ENCODE data around the gene CST7. TPM values are rescaled to one million over a fixed set of nuclear protein-coding genes. Genes with fewer than 3 reads are reported as not detected.

Gene CST7
- total RNA-seq, 1 experiment from 2014 or later = not detected

- H2BK20ac ChIP-seq (ENCODE audit: low read depth, low read length, poor library complexity, severe bottlenecking) = no peak overlapping the region
- WGBS (ENCODE audit: extremely low coverage, insufficient read length, low lambda C conversion rate) = no CpG with 5 or more reads among the region's 6 CpGs
- no peak overlapping the region for H3K27ac Mint-ChIP-seq
Observed at GRCh38 chr20:24985802-24986201, 36.7 kb downstream of the CST7 start.

More at GRCh38 chr20:24985802-24986201, 36.7 kb downstream of the CST7 start:
- no peak overlapping the region for H2AFZ ChIP-seq (ENCODE audit: low read length)
- H3K18ac ChIP-seq (ENCODE audit: insufficient read length, low read depth, low read length) = no peak overlapping the region
- H3K27me3 ChIP-seq (ENCODE audit: insufficient read depth, low read length) = no peaks in the 10 kb centered on the region
- peak; percentile 6 for DNase-seq
- Mint-ChIP-seq H3K36me3 (ENCODE audit: insufficient read depth in 1 of 3, low read depth in 3 of 3) (peaks cover 23 to 31% (median 28%) of the 10 kb centered on the region in 3 experiments), H3K27me3 (ENCODE audit: low read depth) (no peaks in the 10 kb centered on the region), H3K4me1 (peaks cover 3% of the 10 kb centered on the region in 2 experiments; a peak in 2 of 4 replicates), H3K4me3 (no peak overlapping the region), H3K9me3 (peaks cover 0 to 6% of the 10 kb centered on the region in 2 experiments; a peak in 3 of 5 replicates)
- H3T11ph ChIP-seq (ENCODE audit: low read length) = no peak overlapping the region
- no peak overlapping the region for H2BK15ac ChIP-seq (ENCODE audit: low read depth, low read length)
- H2BK5ac ChIP-seq (ENCODE audit: insufficient read length, low read length) = no peak overlapping the region
- no peak overlapping the region for H3K27ac ChIP-seq (ENCODE audit: insufficient read length, low read depth, low read length)
- H3K23ac ChIP-seq (ENCODE audit: insufficient read length, low read depth, low read length) = no peak overlapping the region
- H3K79me1 ChIP-seq (ENCODE audit: insufficient read depth, low read depth, low read length, poor library complexity, severe bottlenecking) = peaks cover 3% of the 10 kb centered on the region
- no peak overlapping the region for H3K56ac ChIP-seq (ENCODE audit: insufficient read length, low read depth, low read length)
- no peak for TF ChIP-seq CTCF (conservative IDR thresholded peaks at IDR 0.05)
- no peaks in the 10 kb centered on the region for H3K23me2 ChIP-seq (ENCODE audit: insufficient read length, low read depth, low read length, poor library complexity, severe bottlenecking)
- H4K5ac ChIP-seq (ENCODE audit: insufficient read length, low read depth, low read length) = no peak overlapping the region
- H3K9me3 ChIP-seq (ENCODE audit: control insufficient read depth, low read depth, low read length) = peaks cover 1% of the 10 kb centered on the region
- H4K91ac ChIP-seq (ENCODE audit: insufficient read length, low read depth, low read length) = no peak overlapping the region
- H3K4me2 ChIP-seq (ENCODE audit: insufficient read depth, insufficient read length, low read length) = no peak overlapping the region
- no peaks in the 10 kb centered on the region for H4K20me1 ChIP-seq (ENCODE audit: control insufficient read depth, insufficient read depth, insufficient read length)
- peaks cover 8% of the 10 kb centered on the region; the same call in 1 of the 2 replicates for H3K79me2 ChIP-seq (ENCODE audit: insufficient read depth, low read length)
- no peak overlapping the region for H2BK120ac ChIP-seq (ENCODE audit: low read depth, low read length, poor library complexity, severe bottlenecking)
- H2BK12ac ChIP-seq (ENCODE audit: insufficient read length, low read depth, low read length) = no peak overlapping the region
- H3K14ac ChIP-seq (ENCODE audit: insufficient read depth, low read length) = no peak overlapping the region
- no peak overlapping the region for H3K4ac ChIP-seq (ENCODE audit: low read depth, low read length)
- no peak overlapping the region for H4K8ac ChIP-seq (replicated peaks; ENCODE audit: insufficient read length, low read depth, low read length)
- no peak overlapping the region for H2AK5ac ChIP-seq (ENCODE audit: insufficient read length, low read length)
- no peaks in the 10 kb centered on the region for H3K4me1 ChIP-seq (ENCODE audit: insufficient read depth, low read length)
- H3K9ac ChIP-seq (ENCODE audit: extremely low read depth, insufficient read length, low read length) = no peak overlapping the region
